T-helper 1 cell treated with Interleukin-12 subunit alpha and Interleukin-12 subunit beta and Interleukin-4 antibody, amounts not matched to agents 30 μg/mL and 1 μg/mL, for 36 hours (primary cell): Measurements from ENCODE around the gene VPS35L.

Experiments used
- H3K27ac Mint-ChIP-seq: one replicate; pipeline ENCODE4 v1.8.0; 2021; ENCODE audit warnings: mild to moderate bottlenecking, mixed read lengths
- H3K27me3 Mint-ChIP-seq: one replicate; pipeline ENCODE4 v1.8.0; 2021; ENCODE audit warnings: low read depth, mixed read lengths
- H3K36me3 Mint-ChIP-seq: one replicate; pipeline ENCODE4 v1.8.0; 2021; ENCODE audit warnings: low read depth, mixed read lengths
- H3K4me1 Mint-ChIP-seq: one replicate; pipeline ENCODE4 v1.8.0; 2021; ENCODE audit warnings: low read depth, mixed read lengths
- H3K4me3 Mint-ChIP-seq: one replicate; pipeline ENCODE4 v1.8.0; 2021; ENCODE audit warnings: mild to moderate bottlenecking, moderate library complexity, mixed read lengths
- H3K9me3 Mint-ChIP-seq: one replicate; pipeline ENCODE4 v1.8.0; 2021; ENCODE audit warnings: mixed read lengths

VPS35L gene, protein sequence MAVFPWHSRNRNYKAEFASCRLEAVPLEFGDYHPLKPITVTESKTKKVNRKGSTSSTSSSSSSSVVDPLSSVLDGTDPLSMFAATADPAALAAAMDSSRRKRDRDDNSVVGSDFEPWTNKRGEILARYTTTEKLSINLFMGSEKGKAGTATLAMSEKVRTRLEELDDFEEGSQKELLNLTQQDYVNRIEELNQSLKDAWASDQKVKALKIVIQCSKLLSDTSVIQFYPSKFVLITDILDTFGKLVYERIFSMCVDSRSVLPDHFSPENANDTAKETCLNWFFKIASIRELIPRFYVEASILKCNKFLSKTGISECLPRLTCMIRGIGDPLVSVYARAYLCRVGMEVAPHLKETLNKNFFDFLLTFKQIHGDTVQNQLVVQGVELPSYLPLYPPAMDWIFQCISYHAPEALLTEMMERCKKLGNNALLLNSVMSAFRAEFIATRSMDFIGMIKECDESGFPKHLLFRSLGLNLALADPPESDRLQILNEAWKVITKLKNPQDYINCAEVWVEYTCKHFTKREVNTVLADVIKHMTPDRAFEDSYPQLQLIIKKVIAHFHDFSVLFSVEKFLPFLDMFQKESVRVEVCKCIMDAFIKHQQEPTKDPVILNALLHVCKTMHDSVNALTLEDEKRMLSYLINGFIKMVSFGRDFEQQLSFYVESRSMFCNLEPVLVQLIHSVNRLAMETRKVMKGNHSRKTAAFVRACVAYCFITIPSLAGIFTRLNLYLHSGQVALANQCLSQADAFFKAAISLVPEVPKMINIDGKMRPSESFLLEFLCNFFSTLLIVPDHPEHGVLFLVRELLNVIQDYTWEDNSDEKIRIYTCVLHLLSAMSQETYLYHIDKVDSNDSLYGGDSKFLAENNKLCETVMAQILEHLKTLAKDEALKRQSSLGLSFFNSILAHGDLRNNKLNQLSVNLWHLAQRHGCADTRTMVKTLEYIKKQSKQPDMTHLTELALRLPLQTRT

DNA sequence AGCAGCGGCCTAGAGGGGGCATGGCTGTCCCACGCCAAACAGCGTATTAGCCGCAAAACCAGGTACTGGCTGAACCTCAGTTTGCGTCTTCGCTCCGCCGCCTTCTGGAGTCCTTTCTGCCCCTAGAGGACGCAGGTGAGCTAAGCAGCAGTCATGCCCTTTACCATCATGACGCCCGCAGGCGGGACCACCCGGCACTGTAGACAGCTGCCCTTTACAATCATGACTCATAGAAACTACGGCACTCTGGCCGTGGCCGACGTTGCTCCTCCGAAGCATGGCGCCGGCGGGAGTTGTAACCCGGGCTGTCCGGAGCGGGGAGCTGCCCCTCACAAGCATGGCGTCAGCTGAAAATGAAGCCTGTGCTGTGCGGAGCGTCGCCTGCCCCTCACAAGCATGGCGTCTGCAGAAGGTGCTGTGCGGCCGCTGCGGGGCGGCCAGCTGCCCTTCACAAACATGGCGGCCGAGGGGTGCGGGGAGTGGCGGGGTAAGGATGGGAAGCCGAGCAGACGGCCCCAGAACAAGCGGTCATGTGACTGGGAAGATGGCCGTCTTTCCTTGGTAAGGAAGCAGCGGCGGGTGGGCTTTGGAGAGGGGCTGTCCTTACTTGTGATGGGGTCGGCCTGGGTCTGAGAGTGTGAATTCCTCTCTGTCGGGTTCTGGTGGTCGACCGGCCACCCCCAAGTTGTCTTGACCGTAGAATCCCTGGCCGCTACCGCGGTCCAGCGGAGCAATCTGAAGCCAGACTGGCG, at the start of gene VPS35L:
Gene VPS35L (plus strand): TSS at position 518 of the 752 bp plus-strand sequence. CDS start 27 bp downstream, at position 545.
- Mint-ChIP-seq H3K4me3 (peak within 1 kb of the TSS; percentile 97), H3K27me3 (no peaks in the 10 kb centered on the region), H3K9me3 (no peaks in the 10 kb centered on the region), H3K27ac (peak within 1 kb of the TSS; percentile 94), H3K4me1 (peaks cover 10% of the 10 kb centered on the region), H3K36me3 (peaks cover 14% of the 10 kb centered on the region)

DNA sequence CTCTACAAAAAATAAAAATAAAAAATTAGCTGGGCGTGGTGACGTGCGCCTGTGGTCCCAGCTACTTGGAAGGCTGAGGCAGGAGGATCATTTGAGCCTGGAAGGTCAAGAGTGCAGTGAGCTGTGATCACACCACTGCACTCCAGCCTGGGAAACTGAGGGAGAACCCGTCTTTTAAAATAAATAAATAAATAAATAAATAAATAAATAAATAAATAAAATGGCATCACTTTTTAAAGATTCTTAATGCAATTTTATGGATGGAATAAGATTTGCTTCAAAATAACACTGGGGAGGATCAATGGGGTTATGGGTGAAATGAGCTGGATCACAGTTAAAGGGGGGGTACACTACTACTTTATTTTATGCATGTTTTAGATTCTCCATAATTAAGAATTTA, 48.5 kb upstream of the VPS35L start:
- H3K4me1 Mint-ChIP-seq: peaks cover 3% of the 10 kb centered on the region
- no peak overlapping the region for H3K4me3 Mint-ChIP-seq
- no peaks in the 10 kb centered on the region for H3K27me3 Mint-ChIP-seq
- H3K27ac Mint-ChIP-seq: no peak overlapping the region
- peaks cover 33% of the 10 kb centered on the region for H3K36me3 Mint-ChIP-seq
- no peaks in the 10 kb centered on the region for H3K9me3 Mint-ChIP-seq

DNA sequence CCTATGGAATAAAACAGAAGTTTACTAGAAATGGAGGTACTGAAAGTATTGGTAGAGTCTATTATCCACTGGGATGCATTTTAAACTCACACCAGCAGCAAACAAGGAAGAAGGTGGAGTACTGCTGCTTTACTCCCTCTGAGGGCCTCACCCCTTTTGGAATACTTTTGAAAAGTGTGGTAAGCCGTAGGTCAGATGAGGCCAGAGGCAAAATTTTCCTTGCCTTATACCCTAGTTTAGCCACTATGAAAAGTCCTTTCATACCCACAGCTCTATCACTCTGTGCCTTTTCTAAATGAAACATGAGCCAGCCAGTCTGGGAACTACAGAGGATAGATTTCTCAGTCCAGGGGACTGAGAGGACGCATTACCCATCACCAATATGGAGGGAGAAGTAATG, 47.6 kb upstream of the VPS35L start:
- no peak overlapping the region for H3K4me3 Mint-ChIP-seq
- peaks cover 33% of the 10 kb centered on the region for H3K36me3 Mint-ChIP-seq
- H3K4me1 Mint-ChIP-seq: peaks cover 3% of the 10 kb centered on the region
- H3K27ac Mint-ChIP-seq: no peak overlapping the region
- no peaks in the 10 kb centered on the region for H3K9me3 Mint-ChIP-seq
- no peaks in the 10 kb centered on the region for H3K27me3 Mint-ChIP-seq

DNA sequence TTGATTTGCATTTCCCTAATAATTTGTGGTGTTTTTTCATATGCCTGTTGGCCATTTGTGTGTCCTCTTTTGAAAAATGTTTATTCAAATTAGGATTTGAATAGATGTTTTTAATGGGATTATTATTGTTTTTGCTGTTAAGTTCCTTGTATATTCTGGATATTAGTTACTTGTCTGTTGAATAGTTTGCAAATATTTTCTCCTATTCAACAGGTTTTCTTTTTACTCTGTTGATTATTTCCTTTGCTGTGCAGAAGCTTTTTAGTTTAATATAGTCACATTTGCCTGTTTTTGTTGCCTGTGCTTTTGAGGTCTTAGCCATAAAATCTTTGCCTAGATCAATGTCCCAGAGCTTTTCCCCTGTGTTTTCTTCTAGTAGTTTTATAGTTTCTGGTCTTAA, 43.2 kb upstream of the VPS35L start:
- H3K4me3 Mint-ChIP-seq: no peak overlapping the region
- no peak overlapping the region for H3K27ac Mint-ChIP-seq
- H3K27me3 Mint-ChIP-seq: no peaks in the 10 kb centered on the region
- H3K4me1 Mint-ChIP-seq: peaks cover 14% of the 10 kb centered on the region
- H3K36me3 Mint-ChIP-seq: peaks cover 37% of the 10 kb centered on the region
- no peaks in the 10 kb centered on the region for H3K9me3 Mint-ChIP-seq

DNA sequence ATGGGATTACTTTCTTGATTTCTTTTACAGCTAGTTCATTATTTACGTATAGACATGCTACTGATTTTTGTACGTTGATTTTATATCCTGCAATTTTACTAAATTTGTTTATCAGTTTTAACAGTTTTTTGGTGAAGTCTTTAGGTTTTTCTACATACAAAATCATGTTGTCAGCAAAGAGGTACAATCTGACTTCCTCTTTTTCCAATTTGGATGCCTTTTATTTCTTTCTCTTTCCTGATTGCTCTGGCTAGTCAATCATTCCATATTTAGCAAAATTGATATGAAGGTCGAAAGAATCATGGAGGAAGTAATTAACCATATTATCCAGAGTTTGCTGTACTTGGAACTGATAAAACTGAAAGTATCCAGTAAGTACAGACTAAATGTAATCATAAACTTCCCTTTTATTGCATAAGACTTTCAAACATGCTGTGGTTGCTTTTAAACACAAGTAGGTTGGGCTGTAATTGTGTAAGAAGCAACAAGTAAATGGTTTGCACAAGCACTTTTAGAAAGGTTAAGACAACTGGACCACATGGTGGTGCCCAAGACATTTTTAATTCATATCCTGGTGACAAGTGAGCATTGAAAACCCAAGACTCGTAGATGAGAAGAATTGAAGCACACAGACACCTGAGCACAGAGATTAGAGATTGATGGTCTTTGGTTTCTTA, 42.0 kb upstream of the VPS35L start:
- H3K4me1 Mint-ChIP-seq: peaks cover 20% of the 10 kb centered on the region
- no peak overlapping the region for H3K4me3 Mint-ChIP-seq
- no peaks in the 10 kb centered on the region for H3K9me3 Mint-ChIP-seq
- H3K36me3 Mint-ChIP-seq: peaks cover 40% of the 10 kb centered on the region
- no peak overlapping the region for H3K27ac Mint-ChIP-seq
- no peaks in the 10 kb centered on the region for H3K27me3 Mint-ChIP-seq

DNA sequence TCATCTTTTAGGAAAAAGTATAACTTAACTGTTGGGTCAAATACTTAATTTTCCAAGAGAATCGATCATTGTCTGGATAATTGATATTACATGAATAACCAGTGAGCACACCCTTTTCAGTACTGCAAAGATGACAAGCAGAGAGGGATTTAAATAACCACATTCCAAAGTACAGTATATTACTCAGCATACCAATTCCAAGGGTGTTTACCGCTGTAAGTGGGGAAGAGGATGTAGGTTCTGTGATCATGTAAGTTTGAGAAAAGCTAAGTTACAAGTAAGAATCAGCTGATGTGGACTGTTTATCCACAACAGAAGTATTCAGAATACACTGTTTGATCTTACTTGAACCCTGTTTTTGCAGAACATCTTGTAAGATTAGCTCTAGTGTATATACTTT, 39.7 kb upstream of the VPS35L start:
- H3K27me3 Mint-ChIP-seq: no peaks in the 10 kb centered on the region
- H3K4me3 Mint-ChIP-seq: no peak overlapping the region
- H3K4me1 Mint-ChIP-seq: peaks cover 36% of the 10 kb centered on the region
- no peak overlapping the region for H3K27ac Mint-ChIP-seq
- no peaks in the 10 kb centered on the region for H3K9me3 Mint-ChIP-seq
- peaks cover 40% of the 10 kb centered on the region for H3K36me3 Mint-ChIP-seq

DNA sequence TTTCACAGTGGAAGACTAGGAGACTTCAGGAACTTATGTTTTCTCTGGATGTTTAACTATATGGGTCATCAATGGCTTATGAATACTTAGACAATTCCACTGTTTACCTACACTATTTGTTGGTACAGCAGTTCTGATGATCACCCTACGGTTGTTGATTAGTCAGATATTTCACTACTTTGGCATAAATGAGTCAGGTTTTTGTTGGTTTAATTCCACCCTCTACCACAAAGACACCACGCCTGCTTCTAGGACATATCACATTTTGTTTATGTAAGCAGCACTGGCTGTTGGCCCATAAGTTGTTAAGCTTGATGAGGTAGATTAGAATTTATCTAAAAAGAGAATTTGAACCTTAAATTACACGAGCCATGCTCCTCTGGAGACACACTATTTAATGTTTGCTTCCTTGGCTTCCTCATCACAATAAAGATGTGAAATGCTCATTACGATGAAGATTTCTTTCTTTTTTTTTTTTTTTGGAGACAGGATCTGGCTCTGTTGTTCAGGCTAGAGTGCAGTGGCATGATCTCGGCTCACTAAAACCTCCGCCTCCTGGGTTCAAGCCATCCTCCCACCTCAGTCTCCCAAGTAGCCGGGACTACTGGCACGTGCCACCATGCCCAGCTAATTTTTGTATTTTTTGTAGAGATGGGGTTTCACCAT, 37.9 kb upstream of the VPS35L start:
- H3K27me3 Mint-ChIP-seq: no peaks in the 10 kb centered on the region
- H3K4me3 Mint-ChIP-seq: peak overlapping the region; percentile 52
- peaks cover 32% of the 10 kb centered on the region for H3K36me3 Mint-ChIP-seq
- no peaks in the 10 kb centered on the region for H3K9me3 Mint-ChIP-seq
- H3K4me1 Mint-ChIP-seq: peaks cover 48% of the 10 kb centered on the region
- H3K27ac Mint-ChIP-seq: peak overlapping the region; percentile 67

DNA sequence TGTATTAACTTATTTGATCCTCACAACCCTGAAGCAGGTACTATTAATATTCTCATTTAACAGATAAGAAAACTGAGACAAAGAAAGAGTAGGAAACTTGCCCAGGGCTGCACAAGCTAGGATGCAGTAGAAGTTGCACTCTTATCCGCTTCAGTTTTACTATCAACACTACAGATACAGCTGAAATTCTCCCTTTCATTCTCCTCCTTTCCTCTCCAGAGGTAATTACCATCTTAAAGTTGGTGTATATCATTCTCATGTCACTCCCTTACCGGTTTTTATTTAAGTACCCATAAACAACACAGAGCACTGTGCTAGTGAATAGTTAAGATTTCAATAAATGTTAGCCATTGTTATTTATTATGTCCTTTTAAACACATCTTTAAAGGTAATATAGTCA, 37.1 kb upstream of the VPS35L start:
- Mint-ChIP-seq H3K36me3 (peaks cover 24% of the 10 kb centered on the region), H3K4me3 (no peak overlapping the region), H3K27me3 (no peaks in the 10 kb centered on the region), H3K9me3 (no peaks in the 10 kb centered on the region), H3K4me1 (peaks cover 49% of the 10 kb centered on the region), H3K27ac (no peak overlapping the region)

DNA sequence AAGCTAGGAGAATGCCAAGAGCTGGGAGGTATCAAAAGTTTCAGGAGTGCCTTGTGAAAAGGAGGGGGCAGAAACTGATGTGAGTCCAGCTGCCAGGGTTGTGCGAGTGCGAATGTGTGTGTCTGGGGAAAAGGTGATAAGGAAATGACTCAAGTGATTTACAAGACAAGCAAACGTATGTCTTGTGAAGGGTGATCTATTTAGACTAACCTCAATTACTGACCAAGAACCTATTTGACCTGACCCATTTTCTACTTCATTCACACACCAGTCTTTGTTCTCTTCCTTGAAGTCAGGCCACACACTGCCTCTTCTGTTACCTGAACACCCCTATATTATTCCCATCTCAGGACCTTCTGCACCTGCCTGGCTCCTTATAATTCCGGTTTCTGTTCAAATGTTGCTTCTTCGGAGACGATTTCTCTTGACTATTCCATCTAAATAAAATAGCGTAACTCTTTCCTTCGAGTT, 34.6 kb upstream of the VPS35L start:
- Mint-ChIP-seq H3K4me1 (peaks cover 54% of the 10 kb centered on the region), H3K27me3 (no peaks in the 10 kb centered on the region), H3K27ac (peak overlapping the region; percentile 92), H3K36me3 (peaks cover 15% of the 10 kb centered on the region), H3K9me3 (no peaks in the 10 kb centered on the region), H3K4me3 (peak overlapping the region; percentile 90)

DNA sequence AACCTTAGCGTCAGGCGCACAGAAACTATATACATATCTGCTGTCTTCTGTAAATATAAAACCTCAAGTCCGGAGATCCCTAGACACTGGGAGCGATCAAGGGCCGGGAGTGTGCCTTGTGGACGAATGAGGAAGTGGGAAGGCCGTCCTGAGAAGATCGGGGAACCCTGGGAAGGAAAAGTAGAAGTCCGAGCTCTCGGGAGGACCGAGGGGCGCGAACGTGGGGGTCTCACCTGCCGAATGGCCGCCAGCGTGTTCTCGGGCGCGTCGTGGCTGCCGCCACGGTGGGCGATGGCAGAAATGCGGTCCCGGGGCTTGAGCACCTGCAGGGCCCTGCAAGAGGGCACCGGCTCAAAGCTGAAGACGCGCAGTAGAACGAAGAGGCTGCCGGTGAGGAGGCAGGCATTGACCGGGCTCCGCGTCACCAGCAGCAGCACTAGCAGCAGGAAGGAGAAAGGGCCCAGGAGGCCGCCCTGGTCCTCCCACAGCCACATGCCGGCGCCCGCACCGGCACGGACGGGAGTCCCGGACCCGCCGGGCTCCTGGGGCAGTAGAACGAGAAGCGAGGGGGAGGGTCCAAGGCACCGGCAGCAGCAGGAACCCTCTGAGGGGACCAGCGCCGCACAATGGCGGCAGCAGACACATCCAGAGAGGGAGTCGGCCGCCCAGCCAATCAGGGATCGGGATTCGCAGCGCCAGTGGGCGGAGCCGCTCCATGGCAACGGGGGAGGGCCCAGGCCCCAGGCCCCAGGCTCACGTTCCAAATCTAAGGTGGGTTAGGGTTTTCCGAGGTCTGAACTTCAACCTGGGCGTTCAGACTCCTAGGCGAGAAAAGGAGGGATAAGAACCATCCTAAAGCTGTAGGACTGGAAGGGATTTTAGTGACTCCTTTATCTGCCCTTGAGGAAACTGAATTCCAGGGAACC, 33.8 kb upstream of the VPS35L start, which contains the start of gene GDE1:
Gene GDE1 (minus strand): TSS at position 628 of the 926 bp plus-strand sequence. CDS start 134 bp downstream, at position 494.
- Mint-ChIP-seq H3K27me3 (no peaks in the 10 kb centered on the region), H3K36me3 (peaks cover 10% of the 10 kb centered on the region), H3K4me1 (peaks cover 56% of the 10 kb centered on the region), H3K4me3 (peak within 1 kb of the TSS; percentile 90), H3K27ac (peak within 1 kb of the TSS; percentile 92), H3K9me3 (no peaks in the 10 kb centered on the region)

DNA sequence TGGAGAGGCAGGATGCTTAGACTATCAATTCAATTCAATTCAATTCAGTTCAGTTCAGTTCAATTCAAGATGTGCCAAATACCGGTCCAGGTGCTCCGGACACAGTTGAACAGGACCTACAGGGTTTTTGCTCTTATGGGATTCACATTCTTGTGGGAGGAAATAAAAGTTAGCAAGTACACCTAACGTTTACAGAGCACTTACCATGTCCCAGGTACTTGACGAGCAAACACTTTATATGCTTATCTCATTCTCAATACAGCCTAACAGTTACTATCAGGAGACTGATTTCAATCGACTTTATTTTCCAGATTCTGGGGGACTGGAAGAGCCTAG, 33.1 kb upstream of the VPS35L start:
- peak overlapping the region; percentile 92 for H3K27ac Mint-ChIP-seq
- peaks cover 4% of the 10 kb centered on the region for H3K36me3 Mint-ChIP-seq
- no peaks in the 10 kb centered on the region for H3K27me3 Mint-ChIP-seq
- H3K4me1 Mint-ChIP-seq: peaks cover 51% of the 10 kb centered on the region
- H3K4me3 Mint-ChIP-seq: peak overlapping the region; percentile 90
- no peaks in the 10 kb centered on the region for H3K9me3 Mint-ChIP-seq

DNA sequence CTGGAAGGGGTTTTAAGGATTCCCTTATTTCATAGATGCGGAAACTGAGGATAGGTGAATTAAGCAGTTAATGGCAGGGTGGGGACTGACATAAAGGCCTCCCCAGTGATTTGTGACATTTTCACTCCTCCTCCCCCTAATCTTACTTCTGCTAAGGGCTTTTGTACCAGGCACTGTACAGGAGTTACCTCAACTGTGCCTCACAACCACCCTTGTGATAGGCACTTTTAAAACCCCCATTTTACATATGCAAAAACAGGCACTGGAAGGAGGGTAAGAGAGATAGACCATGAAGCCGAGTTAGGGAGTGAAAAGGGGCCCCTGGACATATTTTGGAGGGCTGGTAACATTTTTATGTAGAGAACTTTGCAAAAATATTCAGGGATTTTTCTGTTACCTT, 32.7 kb upstream of the VPS35L start:
- peaks cover 2% of the 10 kb centered on the region for H3K36me3 Mint-ChIP-seq
- no peaks in the 10 kb centered on the region for H3K9me3 Mint-ChIP-seq
- no peak overlapping the region for H3K27ac Mint-ChIP-seq
- H3K27me3 Mint-ChIP-seq: no peaks in the 10 kb centered on the region
- no peak overlapping the region for H3K4me3 Mint-ChIP-seq
- H3K4me1 Mint-ChIP-seq: peaks cover 47% of the 10 kb centered on the region
